K562 (cell line): ENCODE data around the gene FN3KRP. TPM values are rescaled to one million over a fixed set of nuclear protein-coding genes. Genes with fewer than 3 reads are reported as not detected.

ENCODE experiments used
- ATAC-seq: fragments of 200-7000 bp; cut with Tn5 transposase; 3 replicates; pipeline ENCODE4 v1.9.1; 2020; ENCODE audit warnings: moderate library complexity
- BruUV-seq: library from RNA; stranded (reverse); fragments of 400-500 nt; replicated peaks from 2 replicates; lab custom pipeline; 2021; lab: Mats Ljungman, UMichigan
- CTCF ChIA-PET: fragments of 300-600 bp; formaldehyde crosslinking; extraction: SDS; loops from one replicate; lab custom pipeline; 2021; ENCODE audit warnings: low intra/inter-chr PET ratio; lab: Yijun Ruan, JAX
- POLR2A ChIA-PET: fragments of 300-600, 350-650 bp; sonication (Branson Sonifier 250); formaldehyde crosslinking; extraction: SDS; loops from one replicate; lab custom pipeline; 2021; ENCODE audit warnings: antibody characterized with exemption, inconsistent platforms; lab: Yijun Ruan, JAX
- DNase-seq, 4 experiments: peaks; one replicate each; pipeline versions ENCODE4 v3.0.0 to v3.0.0-alpha.2; 2011 to 2018; ENCODE audit warnings: low spot score in 3 of 4, mixed read lengths in 3 of 4; ENCODE audit errors: extremely low read depth in 1 of 4
- FAIRE-seq: peaks from 2 replicates; lab custom pipeline; 2011; peaks lifted over from hg19 to GRCh38; lab: Jason Lieb, UNC
- H2AFZ ChIP-seq: 2 replicates; pipeline ENCODE4 v1.6.0; 2011; ENCODE audit warnings: low read depth, low read length, control low read depth, inconsistent platforms
- H3K27ac ChIP-seq: fragments of 200-600 bp; 3 replicates; pipeline ENCODE4 v1.8.0; 2011; ENCODE audit warnings: low read depth, mild to moderate bottlenecking, control low read depth, inconsistent platforms, low read length, moderate library complexity, mixed read lengths; ENCODE audit errors: extremely low read depth
- H3K27me3 ChIP-seq, 2 experiments: fragments of 300-600 bp in 1 of 2; 2 replicates in 1 of 2; 3 replicates in 1 of 2; pipeline versions ENCODE4 v1.6.0 to v1.8.0; 2011; ENCODE audit warnings: inconsistent platforms in 2 of 2, low read length in 2 of 2, mild to moderate bottlenecking in 1 of 2, mixed read lengths in 1 of 2, moderate library complexity in 1 of 2; ENCODE audit not compliant: control insufficient read depth in 2 of 2, insufficient read depth in 2 of 2
- H3K36me3 ChIP-seq: fragments of 300-600 bp; 3 replicates; pipeline ENCODE4 v1.8.0; 2011; ENCODE audit warnings: mild to moderate bottlenecking, low read length, inconsistent platforms; ENCODE audit not compliant: control insufficient read depth, insufficient read depth
- H3K4me1 ChIP-seq, 2 experiments: fragments of 200-600 bp in 1 of 2; replicated peaks in 1 of 2; 2 replicates in 1 of 2; 3 replicates in 1 of 2; pipeline versions ENCODE4 v1.5.1 to v1.8.0; 2011; ENCODE audit warnings: inconsistent platforms in 2 of 2, low read length in 2 of 2, mild to moderate bottlenecking in 1 of 2, mixed read lengths in 1 of 2, moderate library complexity in 1 of 2; ENCODE audit not compliant: control insufficient read depth in 2 of 2, insufficient read depth in 2 of 2
- H3K4me2 ChIP-seq: 2 replicates; pipeline ENCODE4 v1.6.1; 2011; ENCODE audit warnings: low read length, control low read depth, inconsistent platforms, mixed read lengths; ENCODE audit not compliant: insufficient read depth
- H3K4me3 ChIP-seq: fragments of 200-600 bp; sonication (generic), shearing (Covaris generic); 2 replicates; pipeline ENCODE4 v1.5.1; 2016; ENCODE audit warnings: control low read depth, inconsistent platforms
- H3K79me2 ChIP-seq: fragments of 200-600 bp; 3 replicates; pipeline ENCODE4 v1.8.0; 2011; ENCODE audit warnings: low read length, inconsistent platforms; ENCODE audit not compliant: control insufficient read depth, insufficient read depth
- H3K9ac ChIP-seq, 2 experiments: 2 replicates each; pipeline versions ENCODE4 v1.6.0 to v1.6.1; 2011; ENCODE audit warnings: low read depth in 2 of 2, low read length in 2 of 2, control low read depth in 1 of 2, inconsistent platforms in 1 of 2, mild to moderate bottlenecking in 1 of 2, mixed read lengths in 1 of 2; ENCODE audit not compliant: insufficient read depth in 1 of 2
- H3K9me1 ChIP-seq: one replicate; pipeline ENCODE4 v1.6.0; 2011; ENCODE audit warnings: inconsistent platforms, mild to moderate bottlenecking, low read length, moderate library complexity; ENCODE audit not compliant: control insufficient read depth, insufficient read depth
- H3K9me3 ChIP-seq: replicated peaks from 2 replicates; pipeline ENCODE4 v1.5.1; 2011; ENCODE audit warnings: low read depth, low read length, inconsistent platforms; ENCODE audit not compliant: control insufficient read depth, insufficient read depth
- H4K20me1 ChIP-seq: replicated peaks from 2 replicates; pipeline ENCODE4 v1.6.1; 2011; ENCODE audit warnings: low read length, inconsistent platforms, mixed read lengths; ENCODE audit not compliant: control insufficient read depth, insufficient read depth
- FOXA3 ChIP-seq, 2 experiments: fragments of 450-650 bp in 1 of 2; sonication (generic) in 1 of 2; formaldehyde crosslinking; IDR thresholded peaks in 1 of 2; conservative IDR thresholded peaks in 1 of 2; 2 replicates each; pipeline versions ENCODE4 v1.4.0 to v1.8.0; 2020 to 2022; ENCODE audit warnings: mild to moderate bottlenecking in 2 of 2, missing genetic modification reagents in 1 of 2
- MAX ChIP-seq: sonication (generic); formaldehyde crosslinking; IDR thresholded peaks from 2 replicates; pipeline ENCODE4 v1.9.0; 2022; ENCODE audit warnings: mild to moderate bottlenecking, missing genetic modification reagents
- TARDBP ChIP-seq: fragments of 450-650 bp; IDR thresholded peaks from 2 replicates; pipeline ENCODE4 v1.6.1; 2016
- ZFP91 ChIP-seq: sonication (generic); formaldehyde crosslinking; IDR thresholded peaks from 2 replicates; pipeline ENCODE4 v1.8.0; 2022; ENCODE audit warnings: mild to moderate bottlenecking, missing genetic modification reagents
- WGBS: fragments of 100-300 bp; shearing (Covaris generic); methylation state at CpG from one replicate; pipeline ENCODE4 v1.1.6; 2016; ENCODE audit warnings: low coverage, mixed read lengths; ENCODE audit not compliant: insufficient coverage; ENCODE audit errors: missing lambda C conversion rate; 5-methylcytosine and 5-hydroxymethylcytosine counted together
- in situ Hi-C: fragments of 300-500 bp; cut with MboI; formaldehyde crosslinking; loops from 4 replicates; pipeline ENCODE4 v1.15.0; 2018; ENCODE audit warnings: inconsistent platforms, mixed read lengths
- intact Hi-C: fragments of 100-400 bp; cut with micrococcal nuclease; formaldehyde crosslinking; loops from 2 replicates; pipeline ENCODE4 v1.14.2; 2022
- polyA plus RNA-seq, 8 experiments: library from polyadenylated mRNA; depleted of rRNA in 4 of 8; stranded (reverse) in 5 of 8; unstranded in 3 of 8; fragments of >200 nt; fragmentation: Nextera tagmentation in 2 of 8; fragmentation: Illumina TruSeq in 1 of 8; extraction: Ambion mirVana in 2 of 8; extraction: Trizol in 1 of 8; gene quantifications; 2 replicates each; pipeline versions ENCODE4 v1.2.1 to v1.2.3, GENCODE V29; 2011 to 2014; ENCODE audit warnings: inconsistent platforms in 1 of 8, missing spikeins in 1 of 8
- total RNA-seq, 7 experiments: library from RNA; depleted of rRNA in 6 of 7; stranded (reverse); fragments of >200 nt in 6 of 7; fragmentation: Illumina TruSeq in 2 of 7; extraction: Trizol in 2 of 7; gene quantifications; 2 replicates each; pipeline versions ENCODE4 v1.2.1 to v1.2.3, GENCODE V29; 2011 to 2021; ENCODE audit warnings: low replicate concordance in 1 of 7

The FN3KRP gene
- total and polyA plus RNA-seq, 9 of the 15 experiments (the other 6 are each of a cell fraction or from before 2014, with no cell fraction given): 2.0 to 32.1 (median 24.9) TPM

GRCh38 chr17:82699551-82699950 is 17.0 kb upstream of the FN3KRP start:
- Histone ChIP-seq H3K9me1 (peaks cover 3% of the 10 kb centered on the region), H3K27ac (no peak overlapping the region)
- 35% methylated on average over 13 of the region's 13 CpGs for WGBS
- in situ Hi-C loops: no loop called here
- CTCF ChIA-PET: no interaction called here
- no peak for FAIRE-seq
- no peak for TF ChIP-seq FOXA3 (CRISPR knock-in tag; conservative IDR thresholded peaks at IDR 0.05 in 1 of 2, IDR thresholded peaks at IDR 0.05 in 1 of 2)
- TF ChIP-seq MAX (CRISPR knock-in tag): 0 out of 2 replicates have a peak, but pooled peaks have one; percentile 3
- no peak for TF ChIP-seq TARDBP
- no peak for TF ChIP-seq ZFP91
- TF ChIP-seq, all 486 proteins: peak for 1
- BruUV-seq: no TSS peak
- H3K27me3 ChIP-seq: peaks cover 0 to 7% of the 10 kb centered on the region in 2 experiments; a peak in 2 of 5 replicates
- no peak overlapping the region for H3K4me3 ChIP-seq
- peak overlapping the region; percentile 80; the same call in 1 of the 2 replicates for H3K4me2 ChIP-seq
- no peaks in the 10 kb centered on the region for H3K79me2 ChIP-seq
- no peaks in the 10 kb centered on the region for H3K36me3 ChIP-seq
- peaks cover 0 to 53% of the 10 kb centered on the region in 2 experiments; a peak in 3 of 5 replicates for H3K4me1 ChIP-seq
- no peak overlapping the region for H2AFZ ChIP-seq
- intact Hi-C loops: no loop called here
- ATAC-seq (no peak), DNase-seq (no peak)
- peaks cover 3% of the 10 kb centered on the region for H3K9me3 ChIP-seq
- H4K20me1 ChIP-seq: 0 out of 2 replicates have a peak, but pooled peaks cover 2% of the 10 kb centered on the region
- POLR2A ChIA-PET: interaction anchor here (0.6 kb wide), 1 partner anchor 36 kb away, joined by 4 read pairs; the partner anchor contains the start of gene FN3K
- 0 out of 4 replicates have a peak overlapping the region, but pooled peaks of 1 of the 2 experiments have one; percentile 35 for H3K9ac ChIP-seq
